HepG2 (cell line): Measurements from ENCODE around the gene LSM14B. TPM values are rescaled to one million over a fixed set of nuclear protein-coding genes. Genes with fewer than 3 reads are reported as not detected.

Experiments
- AGO1 ChIP-seq: fragments of 200-400 bp; formaldehyde crosslinking; IDR thresholded peaks from 2 replicates; pipeline ENCODE4 v1.6.1; 2017; ENCODE audit warnings: mild to moderate bottlenecking, low read depth, low read length, moderate library complexity; ENCODE audit not compliant: poor library complexity, severe bottlenecking
- ATAD3A ChIP-seq: sonication (generic); formaldehyde crosslinking; IDR thresholded peaks from 2 replicates; pipeline ENCODE4 v1.4.0; 2020; ENCODE audit warnings: missing genetic modification reagents
- ATF7-NPFF ChIP-seq: sonication (generic); formaldehyde crosslinking; IDR thresholded peaks from 2 replicates; pipeline ENCODE4 v1.8.1; 2023; ENCODE audit warnings: mild to moderate bottlenecking, low read depth, missing genetic modification reagents, moderate library complexity
- EED ChIP-seq: sonication (generic); formaldehyde crosslinking; IDR thresholded peaks from 2 replicates; pipeline ENCODE4 v1.5.0; 2020; ENCODE audit warnings: mild to moderate bottlenecking, missing genetic modification reagents
- LCORL ChIP-seq, 2 experiments: fragments of 450-650 bp in 1 of 2; sonication (generic) in 1 of 2; formaldehyde crosslinking in 1 of 2; IDR thresholded peaks; 2 replicates each; pipeline versions ENCODE4 v1.5.0 to v1.6.1; 2017 to 2020; ENCODE audit warnings: antibody characterized with exemption in 1 of 2, missing genetic modification reagents in 1 of 2
- MTF2 ChIP-seq: sonication (generic); formaldehyde crosslinking; IDR thresholded peaks from 2 replicates; pipeline ENCODE4 v1.5.0; 2020; ENCODE audit warnings: missing genetic modification reagents, borderline replicate concordance
- NCOA5 ChIP-seq: sonication (generic); formaldehyde crosslinking; IDR thresholded peaks from 2 replicates; pipeline ENCODE4 v1.4.0; 2020; ENCODE audit warnings: missing genetic modification reagents
- NFIB ChIP-seq: sonication (generic); formaldehyde crosslinking; IDR thresholded peaks from 2 replicates; pipeline ENCODE4 v1.9.0; 2021; ENCODE audit warnings: missing genetic modification reagents, mild to moderate bottlenecking, borderline replicate concordance
- NFKB2 ChIP-seq: sonication (generic); formaldehyde crosslinking; IDR thresholded peaks from 2 replicates; pipeline ENCODE4 v1.4.0; 2020; ENCODE audit warnings: missing genetic modification reagents, borderline replicate concordance
- NRL ChIP-seq: sonication (generic); formaldehyde crosslinking; IDR thresholded peaks from 2 replicates; pipeline ENCODE4 v1.5.0; 2020; ENCODE audit warnings: missing genetic modification reagents, mild to moderate bottlenecking, moderate library complexity, borderline replicate concordance
- PAXIP1 ChIP-seq: sonication (generic); formaldehyde crosslinking; conservative IDR thresholded peaks from 2 replicates; pipeline ENCODE4 v1.4.0; 2020; ENCODE audit warnings: mild to moderate bottlenecking, missing genetic modification reagents, moderate library complexity
- RFX1 ChIP-seq: fragments of 450-650 bp; IDR thresholded peaks from 2 replicates; pipeline ENCODE4 v1.6.1; 2017
- RXRA ChIP-seq: sonication (generic); formaldehyde crosslinking; IDR thresholded peaks from 2 replicates; pipeline ENCODE4 v1.5.1; 2020; ENCODE audit warnings: missing genetic modification reagents
- SRSF9 ChIP-seq: fragments of 200-400 bp; formaldehyde crosslinking; IDR thresholded peaks from 2 replicates; pipeline ENCODE4 v1.6.1; 2018; ENCODE audit warnings: borderline replicate concordance, mild to moderate bottlenecking, low read depth, low read length; ENCODE audit not compliant: insufficient read depth, poor library complexity, severe bottlenecking
- SRY ChIP-seq: sonication (generic); formaldehyde crosslinking; IDR thresholded peaks from 2 replicates; pipeline ENCODE4 v1.8.0; 2022; ENCODE audit warnings: mild to moderate bottlenecking, missing genetic modification reagents
- ZBTB14 ChIP-seq: sonication (generic); formaldehyde crosslinking; IDR thresholded peaks from 2 replicates; pipeline ENCODE4 v1.4.0; 2020; ENCODE audit warnings: missing genetic modification reagents
- ZMAT5 ChIP-seq: sonication (generic); formaldehyde crosslinking; IDR thresholded peaks from 2 replicates; pipeline ENCODE4 v1.5.0; 2020; ENCODE audit warnings: mild to moderate bottlenecking, low read depth, missing genetic modification reagents, borderline replicate concordance
- ZNF20 ChIP-seq: sonication (generic); formaldehyde crosslinking; IDR thresholded peaks from 2 replicates; pipeline ENCODE4 v1.4.0; 2020; ENCODE audit warnings: mild to moderate bottlenecking, moderate library complexity, missing genetic modification reagents
- ZNF280B ChIP-seq: sonication (generic); formaldehyde crosslinking; IDR thresholded peaks from 2 replicates; pipeline ENCODE4 v1.5.0; 2020; ENCODE audit warnings: missing genetic modification reagents, mild to moderate bottlenecking, borderline replicate concordance
- ZNF460 ChIP-seq: sonication (generic); formaldehyde crosslinking; IDR thresholded peaks from 2 replicates; pipeline ENCODE4 v1.5.1; 2020; ENCODE audit warnings: missing genetic modification reagents, mild to moderate bottlenecking, borderline replicate concordance
- polyA plus RNA-seq, 8 experiments: library from polyadenylated mRNA; depleted of rRNA in 3 of 8; stranded (reverse) in 7 of 8; unstranded in 1 of 8; fragments of >200 nt; fragmentation: Illumina TruSeq in 4 of 8; extraction: Trizol in 4 of 8; gene quantifications; 2 replicates each; pipeline versions ENCODE4 v1.2.1 to v1.2.3, GENCODE V29; 2011 to 2016; ENCODE audit warnings: low read depth in 4 of 8, missing spikeins in 1 of 8, mixed read lengths in 1 of 8; ENCODE audit not compliant: insufficient read depth in 1 of 8
- total RNA-seq, 5 experiments: library from RNA; depleted of rRNA; stranded (reverse); fragments of >200 nt; fragmentation: Illumina TruSeq; extraction: Trizol; gene quantifications; 2 replicates each; pipeline ENCODE4 v1.2.3, GENCODE V29; 2016; ENCODE audit warnings: low read depth in 1 of 5
- TF ChIP-seq, protein P1 (sequence below): sonication (generic); formaldehyde crosslinking; IDR thresholded peaks from 2 replicates; pipeline ENCODE4 v1.4.0; 2020; ENCODE audit warnings: missing genetic modification reagents

Gene LSM14B
- total and polyA plus RNA-seq, 2 of the 13 experiments (the other 11 are each of a cell fraction or from before 2014, with no cell fraction given): 43.3 to 79.2 TPM

DNA sequence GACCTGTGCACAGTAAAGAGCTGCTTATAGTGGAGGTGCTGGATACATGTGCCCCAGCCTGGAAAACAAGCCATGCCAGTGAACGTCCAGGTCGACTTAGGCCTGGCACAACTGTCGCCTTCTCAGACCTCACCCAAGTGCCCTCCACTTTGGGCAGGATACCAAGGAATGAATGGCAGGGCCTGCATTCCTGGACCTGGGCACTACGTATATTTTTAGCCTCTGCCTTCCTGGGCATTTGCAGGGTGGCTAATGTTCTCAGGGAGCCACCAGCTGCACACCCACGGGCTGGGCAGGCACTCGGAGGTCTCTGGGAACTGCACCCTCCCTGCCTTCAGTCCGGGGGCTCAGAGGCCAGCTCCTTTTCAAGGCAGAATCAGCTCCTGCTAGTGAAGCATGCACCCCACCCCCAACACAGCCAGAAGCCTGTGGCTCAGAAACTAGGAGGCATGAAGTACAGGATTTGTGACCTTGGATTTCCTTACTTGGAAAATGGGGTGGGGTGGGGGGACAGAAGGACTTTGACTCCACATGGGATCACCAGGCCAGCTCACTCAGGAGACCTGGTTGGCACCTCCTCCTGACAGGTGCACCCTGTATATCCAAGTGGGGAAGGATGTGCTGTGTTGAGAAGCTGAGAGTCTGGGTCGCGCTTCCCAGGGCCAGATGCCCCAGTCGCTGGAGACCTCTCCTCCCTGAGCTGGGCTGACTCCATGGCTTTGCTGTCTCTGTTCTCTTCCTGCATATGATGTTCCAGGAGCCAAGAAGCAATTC lies 2.5 kb upstream of the LSM14B start (continued):
- TF ChIP-seq PAXIP1 (peak; percentile 93), NFKB2 (CRISPR knock-in tag) (peak; percentile 2; the same call in 1 of the 2 replicates), ZNF280B (peak; percentile 38; the same call in 1 of the 2 replicates), ZBTB14 (CRISPR knock-in tag) (no peak), SRY (CRISPR knock-in tag) (peak; percentile 62; the same call in 1 of the 2 replicates), RFX1 (no peak), ATF7-NPFF (CRISPR knock-in tag) (0 out of 2 replicates have a peak, but pooled peaks have one; percentile 35), SRSF9 (no peak), ATAD3A (no peak), NCOA5 (no peak), ZNF20 (CRISPR knock-in tag) (no peak), MTF2 (no peak), EED (CRISPR knock-in tag) (no peak), NFIB (CRISPR knock-in tag) (no peak), ZNF460 (CRISPR knock-in tag) (no peak), AGO1 (peak; percentile 38), LCORL (IDR thresholded peaks at IDR 0.05) (no peak), LCORL (CRISPR knock-in tag; IDR thresholded peaks at IDR 0.05) (peak; percentile 72; the same call in 1 of the 2 replicates), NRL (CRISPR knock-in tag) (0 out of 2 replicates have a peak, but pooled peaks have one; percentile 4), RXRA (no peak), ZMAT5 (CRISPR knock-in tag) (no peak)
- TF ChIP-seq, protein P1, sequence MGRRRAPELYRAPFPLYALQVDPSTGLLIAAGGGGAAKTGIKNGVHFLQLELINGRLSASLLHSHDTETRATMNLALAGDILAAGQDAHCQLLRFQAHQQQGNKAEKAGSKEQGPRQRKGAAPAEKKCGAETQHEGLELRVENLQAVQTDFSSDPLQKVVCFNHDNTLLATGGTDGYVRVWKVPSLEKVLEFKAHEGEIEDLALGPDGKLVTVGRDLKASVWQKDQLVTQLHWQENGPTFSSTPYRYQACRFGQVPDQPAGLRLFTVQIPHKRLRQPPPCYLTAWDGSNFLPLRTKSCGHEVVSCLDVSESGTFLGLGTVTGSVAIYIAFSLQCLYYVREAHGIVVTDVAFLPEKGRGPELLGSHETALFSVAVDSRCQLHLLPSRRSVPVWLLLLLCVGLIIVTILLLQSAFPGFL (CRISPR knock-in tag): no peak
